Esophagus (tissue), 2 donors: ENCODE measurements around the gene UGT1A7. TPM values are rescaled to one million over a fixed set of nuclear protein-coding genes. Genes with fewer than 3 reads are reported as not detected.

Source experiments
- H3K27ac ChIP-seq, 2 donors: one replicate each; pipeline ENCODE4 v1.5.1; 2013; ENCODE audit warnings: low read depth in 2 of 2, mild to moderate bottlenecking in 2 of 2, inconsistent platforms in 1 of 2, low read length in 1 of 2, moderate library complexity in 1 of 2
- H3K27me3 ChIP-seq, 2 donors: one replicate each; pipeline ENCODE4 v1.6.1; 2013; ENCODE audit warnings: low read length in 2 of 2, control low read depth in 1 of 2, mild to moderate bottlenecking in 1 of 2; ENCODE audit not compliant: insufficient read depth in 2 of 2, control insufficient read depth in 1 of 2
- H3K36me3 ChIP-seq, 2 donors: one replicate each; pipeline ENCODE4 v1.6.1; 2013; ENCODE audit warnings: low read length in 1 of 2; ENCODE audit not compliant: control insufficient read depth in 2 of 2, insufficient read depth in 2 of 2
- H3K4me1 ChIP-seq, 2 donors: one replicate each; pipeline ENCODE4 v1.6.1; 2013; ENCODE audit warnings: low read length in 1 of 2; ENCODE audit not compliant: control insufficient read depth in 2 of 2, insufficient read depth in 2 of 2
- H3K4me3 ChIP-seq, 2 donors: one replicate each; pipeline ENCODE4 v1.5.1; 2013; ENCODE audit warnings: low read length in 2 of 2, mild to moderate bottlenecking in 2 of 2, low read depth in 1 of 2, moderate library complexity in 1 of 2
- H3K9me3 ChIP-seq, 2 donors: one replicate each; pipeline ENCODE4 v1.6.1; 2013; ENCODE audit warnings: mild to moderate bottlenecking in 2 of 2, low read depth in 1 of 2, low read length in 1 of 2, moderate library complexity in 1 of 2; ENCODE audit not compliant: control insufficient read depth in 2 of 2, insufficient read depth in 1 of 2
- WGBS, 2 donors: extraction: QIAGEN DNeasy Blood & Tissue Kit; methylation state at CpG; one replicate each; pipeline ENCODE4 v1.1.7; 2013; 5-methylcytosine and 5-hydroxymethylcytosine counted together
- polyA plus RNA-seq, 2 donors: library from polyadenylated mRNA; stranded (reverse); fragments of 200-250 nt; gene quantifications; one replicate each; pipeline ENCODE4 v1.2.3, GENCODE V29; 2013
- donor health status: healthy with polysubstance abuse.
- donor health status: Bipolar disorder and iron deficiency.

Gene UGT1A7
- polyA plus RNA-seq, 2 donors = 28.8 to 54.2 TPM

DNA sequence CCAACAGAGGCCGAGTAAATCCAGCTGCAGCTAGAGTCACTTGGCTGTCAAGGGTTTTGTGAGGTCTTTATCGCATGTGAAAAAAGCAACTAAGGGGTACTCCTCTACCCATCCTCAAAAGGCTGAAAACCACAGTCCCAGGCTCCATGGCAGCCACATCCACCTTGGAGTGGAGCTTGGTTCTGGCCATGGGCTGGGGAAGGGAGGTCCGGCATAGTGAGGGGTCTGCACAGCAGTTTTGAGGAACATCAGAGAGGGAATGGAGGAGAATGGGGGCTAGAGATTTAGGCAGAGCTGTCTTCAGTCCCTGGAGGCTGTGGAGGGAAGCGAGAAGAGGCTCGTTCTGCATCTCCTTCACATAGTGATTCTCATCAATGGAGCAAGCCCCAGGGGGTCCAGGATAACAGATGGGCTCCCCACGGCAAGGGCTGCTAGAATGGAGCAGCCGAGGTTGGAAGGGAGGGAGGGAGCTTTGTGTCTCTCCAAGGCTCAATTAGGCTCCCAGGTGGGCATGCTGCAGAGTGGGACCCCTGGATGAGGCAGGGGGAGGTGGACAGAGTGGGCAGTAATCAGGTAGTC, 117.5 kb downstream of the UGT1A7 start:
- Histone ChIP-seq H3K9me3 (peaks cover 0 to 2% of the 10 kb centered on the region in 2 donors), H3K4me3 (no peak overlapping the region), H3K27ac (no peak overlapping the region), H3K27me3 (no peaks in the 10 kb centered on the region), H3K36me3 (no peaks in the 10 kb centered on the region), H3K4me1 (no peaks in the 10 kb centered on the region)
- 68 to 69% methylated on average over 7 of the region's 7 CpGs for WGBS, 2 donors

DNA sequence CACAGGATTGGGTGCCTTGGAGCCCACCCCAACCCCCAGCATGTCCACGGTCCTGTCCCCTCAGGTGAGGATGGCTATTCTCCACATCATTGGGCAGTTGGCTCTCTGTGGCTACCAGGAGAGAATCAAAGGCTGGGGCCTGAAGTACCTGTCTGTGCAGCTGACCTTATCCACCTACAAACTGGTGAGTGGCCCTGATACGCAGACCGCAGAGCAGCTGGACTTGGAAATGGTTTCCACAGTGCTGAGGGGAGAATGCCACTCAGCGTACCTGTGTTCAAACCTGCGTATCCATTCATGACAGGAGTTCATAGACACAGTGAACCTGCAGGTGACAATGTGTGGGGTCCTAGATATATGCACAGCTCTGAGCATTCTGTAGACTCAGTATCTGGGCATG, 118.0 kb downstream of the UGT1A7 start:
- H3K4me3 ChIP-seq = no peak overlapping the region

DNA sequence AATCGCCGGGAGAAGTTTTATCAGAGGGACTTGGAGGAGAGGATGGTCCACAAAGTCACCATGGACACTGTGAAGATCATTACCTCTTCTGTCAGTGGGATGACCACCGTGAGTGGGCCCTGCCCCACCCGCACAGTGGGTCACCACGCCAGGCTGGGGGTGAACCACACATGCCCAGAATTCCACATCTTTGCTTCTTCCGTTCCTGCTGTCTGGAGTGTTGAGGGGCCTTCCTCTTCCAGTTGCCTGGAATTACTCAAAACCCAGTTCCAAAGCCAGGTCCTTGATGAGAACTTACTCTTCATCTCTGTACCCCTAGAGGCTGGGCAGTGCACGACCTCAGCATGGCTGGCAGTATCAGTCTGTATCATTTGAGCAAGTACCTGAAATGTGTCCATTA, 118.5 kb downstream of the UGT1A7 start:
- H3K4me1 ChIP-seq = no peaks in the 10 kb centered on the region
- no peak overlapping the region for H3K27ac ChIP-seq
- WGBS, 2 donors = 78 to 81% methylated on average over 7 of the region's 7 CpGs
- H3K9me3 ChIP-seq = peaks cover 0 to 2% of the 10 kb centered on the region in 2 donors
- H3K27me3 ChIP-seq = no peaks in the 10 kb centered on the region
- no peaks in the 10 kb centered on the region for H3K36me3 ChIP-seq
- H3K4me3 ChIP-seq = no peak overlapping the region

More for the DNA sequence above, 118.0 kb downstream of the UGT1A7 start:
- WGBS, 2 donors = 54 to 77% methylated on average over 5 of the region's 5 CpGs
- Histone ChIP-seq H3K36me3 (no peaks in the 10 kb centered on the region), H3K27me3 (no peaks in the 10 kb centered on the region), H3K9me3 (peaks cover 0 to 2% of the 10 kb centered on the region in 2 donors), H3K27ac (no peak overlapping the region), H3K4me1 (no peaks in the 10 kb centered on the region)

DNA sequence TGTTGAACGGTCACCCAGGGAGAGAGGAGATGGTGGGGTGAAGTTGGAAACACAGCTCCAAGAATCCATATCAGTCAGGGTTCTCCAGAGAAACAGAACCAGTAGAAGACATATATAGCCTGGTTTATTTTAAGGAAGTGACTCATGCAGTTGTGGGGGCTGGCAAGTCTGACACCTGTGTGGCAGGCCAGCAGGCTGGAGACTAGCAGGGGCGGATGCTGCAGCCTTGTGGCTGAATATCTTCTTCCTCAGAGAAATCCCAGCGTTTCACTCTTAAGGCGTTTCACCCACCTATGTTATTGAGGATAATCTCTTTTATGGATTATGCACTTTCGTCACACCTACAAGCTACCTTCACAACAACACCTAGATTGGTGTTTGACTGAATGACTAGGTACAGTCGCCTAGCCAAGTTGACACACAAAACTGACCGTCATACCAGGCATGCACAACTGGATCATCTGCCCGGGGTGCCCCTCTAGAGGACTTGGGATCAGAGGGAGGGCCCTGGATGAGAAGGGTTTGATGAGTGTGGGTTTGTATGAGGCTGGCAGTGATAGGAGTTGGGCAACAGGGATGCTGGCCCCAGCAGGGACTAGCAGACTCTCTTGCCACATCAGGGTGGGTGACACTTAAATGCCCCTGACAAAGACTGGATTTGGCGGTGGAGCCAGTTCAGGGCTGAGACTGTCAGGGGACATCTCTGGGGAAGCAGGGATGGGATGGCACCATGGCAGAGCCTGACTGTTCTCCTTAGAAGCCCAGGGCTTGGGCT, 119.8 kb downstream of the UGT1A7 start:
- no peaks in the 10 kb centered on the region for H3K4me1 ChIP-seq
- no peaks in the 10 kb centered on the region for H3K36me3 ChIP-seq
- H3K9me3 ChIP-seq = no peaks in the 10 kb centered on the region
- H3K4me3 ChIP-seq = no peak overlapping the region
- H3K27me3 ChIP-seq = no peaks in the 10 kb centered on the region
- WGBS, 2 donors = 76 to 78% methylated on average over 9 of the region's 9 CpGs
- H3K27ac ChIP-seq = no peak overlapping the region

DNA sequence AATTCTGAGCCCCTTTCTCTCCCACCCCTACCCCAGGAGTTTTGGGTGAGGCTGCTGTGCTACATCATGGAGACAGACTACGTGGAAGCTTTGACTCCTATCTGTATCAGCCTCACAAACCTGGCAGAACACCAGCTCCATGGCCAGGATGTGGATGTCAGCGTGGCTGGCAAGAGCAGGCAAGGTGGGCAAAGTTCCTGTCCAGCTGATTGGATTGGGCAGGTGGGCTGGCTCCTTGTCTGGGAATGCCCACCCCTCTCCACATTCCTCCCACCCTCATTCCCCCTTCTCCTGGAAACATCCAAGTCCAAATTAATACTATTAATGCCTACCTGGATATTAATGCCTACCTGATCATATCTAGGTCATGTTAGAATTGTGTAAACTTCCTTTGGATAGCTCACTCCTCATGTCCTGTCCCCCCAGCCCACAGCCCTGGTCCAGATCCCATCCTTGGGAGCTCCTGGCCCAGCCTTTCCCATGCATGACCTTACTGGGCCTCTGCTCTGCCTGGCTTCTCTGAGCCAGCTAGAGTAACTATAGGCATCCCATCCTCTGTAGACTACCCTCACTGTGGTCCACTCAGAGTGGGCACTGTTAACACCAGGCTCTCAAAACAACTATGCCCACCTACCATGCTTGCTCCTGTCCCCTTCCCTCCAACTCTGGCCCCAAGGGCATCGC, 120.6 kb downstream of the UGT1A7 start:
- 67 to 77% methylated on average over 3 of the region's 3 CpGs for WGBS, 2 donors
- H3K27me3 ChIP-seq = no peaks in the 10 kb centered on the region
- no peaks in the 10 kb centered on the region for H3K9me3 ChIP-seq
- no peaks in the 10 kb centered on the region for H3K4me1 ChIP-seq
- H3K4me3 ChIP-seq = no peak overlapping the region
- H3K27ac ChIP-seq = no peak overlapping the region
- no peaks in the 10 kb centered on the region for H3K36me3 ChIP-seq

DNA sequence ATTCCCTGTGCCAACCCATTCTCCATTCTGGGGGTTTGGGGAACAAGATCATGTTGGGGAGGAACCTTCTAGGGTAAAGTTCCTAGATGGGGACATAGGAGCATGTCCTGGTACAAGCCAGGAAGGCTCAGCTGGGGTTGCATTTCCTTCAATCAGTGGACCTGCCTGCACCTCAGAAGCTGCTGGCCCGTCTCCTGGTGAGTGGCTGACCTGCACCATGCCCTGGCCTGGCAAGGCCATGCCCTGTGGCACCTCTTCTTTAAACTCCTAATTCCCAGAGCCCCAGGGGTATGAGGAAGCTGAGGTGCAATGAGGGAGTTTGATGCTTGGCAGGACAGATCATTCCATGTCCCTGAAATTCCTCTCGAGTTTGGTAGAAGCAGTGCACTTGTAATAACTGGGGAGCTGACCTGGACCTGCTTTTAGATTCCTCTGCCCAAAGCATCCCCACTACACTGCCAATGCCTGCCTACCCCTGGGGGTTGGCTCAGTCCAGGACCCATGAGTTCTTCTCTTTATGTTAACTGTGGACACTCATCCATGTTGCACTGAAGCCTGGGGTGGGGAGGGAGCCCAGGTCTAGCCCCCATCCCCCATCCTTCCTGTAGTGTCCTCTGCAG, 121.7 kb downstream of the UGT1A7 start:
- Histone ChIP-seq H3K4me1 (no peaks in the 10 kb centered on the region), H3K4me3 (no peak overlapping the region), H3K27me3 (no peaks in the 10 kb centered on the region), H3K27ac (no peak overlapping the region), H3K36me3 (no peaks in the 10 kb centered on the region), H3K9me3 (no peaks in the 10 kb centered on the region)
- 62 to 74% methylated on average over 2 of the region's 2 CpGs for WGBS, 2 donors

DNA sequence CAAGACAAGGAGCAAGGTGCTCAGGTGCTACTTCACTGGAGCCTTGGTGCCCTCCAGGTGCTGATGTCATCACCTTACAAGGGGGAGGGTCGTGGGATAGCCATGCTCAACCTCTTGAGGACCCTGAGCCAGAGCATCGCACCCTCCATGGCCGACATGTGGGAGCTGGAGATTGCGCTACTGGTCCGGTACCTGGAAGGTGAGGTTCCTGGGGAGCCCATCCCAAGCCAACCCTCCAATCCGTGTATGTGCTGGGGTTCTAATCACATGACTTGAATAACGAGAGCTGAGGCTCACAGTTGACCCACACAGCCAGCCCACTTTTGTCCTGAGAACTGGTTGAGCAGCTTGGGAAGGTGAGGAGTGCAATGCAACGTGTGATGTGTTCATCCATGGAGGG, 122.3 kb downstream of the UGT1A7 start:
- no peak overlapping the region for H3K4me3 ChIP-seq
- no peak overlapping the region for H3K27ac ChIP-seq
- 56 to 67% methylated on average over 8 of the region's 8 CpGs for WGBS, 2 donors
- H3K9me3 ChIP-seq = no peaks in the 10 kb centered on the region
- no peaks in the 10 kb centered on the region for H3K4me1 ChIP-seq
- no peaks in the 10 kb centered on the region for H3K27me3 ChIP-seq
- no peaks in the 10 kb centered on the region for H3K36me3 ChIP-seq

DNA sequence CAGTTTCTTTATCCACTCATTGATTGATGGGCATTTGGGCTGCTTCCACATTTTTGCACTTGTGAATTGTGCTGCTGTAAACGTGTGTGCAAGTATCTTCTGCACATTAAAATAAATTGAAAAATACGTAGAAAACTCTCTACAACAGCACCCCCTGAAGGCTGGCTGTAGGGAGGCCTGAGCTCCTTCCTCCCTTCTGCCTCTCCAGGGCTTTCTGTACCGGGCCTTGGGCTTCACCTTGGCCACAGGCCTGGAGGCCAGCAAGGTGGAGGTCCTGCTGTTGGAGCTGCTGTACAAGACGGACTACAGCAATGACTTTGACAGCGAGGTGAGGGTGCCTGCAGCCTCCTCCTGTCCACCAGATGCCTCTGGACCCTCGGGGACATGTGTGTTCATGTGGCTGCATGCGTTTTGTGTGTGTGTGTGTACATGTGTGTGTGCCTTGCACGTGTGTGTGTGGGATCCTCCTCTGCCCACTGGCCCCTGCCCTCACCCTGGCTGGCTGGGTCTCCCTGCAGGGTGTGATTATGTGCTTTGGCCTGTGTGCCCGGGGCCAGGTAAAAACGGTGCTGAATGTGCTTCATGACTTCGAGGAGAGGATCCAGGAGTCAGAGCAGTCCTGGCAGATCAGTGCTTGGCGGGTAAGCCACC, 125.6 kb downstream of the UGT1A7 start:
- H3K27me3 ChIP-seq = no peaks in the 10 kb centered on the region
- no peaks in the 10 kb centered on the region for H3K36me3 ChIP-seq
- H3K4me1 ChIP-seq = no peaks in the 10 kb centered on the region
- H3K4me3 ChIP-seq = no peak overlapping the region
- H3K27ac ChIP-seq = no peak overlapping the region
- H3K9me3 ChIP-seq = peaks cover 0 to 2% of the 10 kb centered on the region in 2 donors
- 70 to 75% methylated on average over 12 of the region's 12 CpGs for WGBS, 2 donors
